HL-60 (cell line): ENCODE measurements around the gene GRIA3.

Source experiments
- DNase-seq, 2 experiments: peaks; one replicate each; pipeline ENCODE4 v3.0.0-alpha.2; 2010 to 2020; ENCODE audit warnings: low read depth in 1 of 2, low spot score in 1 of 2
- H3K27ac ChIP-seq: fragments of 250-450 bp; sonication (Bioruptor Pico); replicated peaks from 2 replicates; pipeline ENCODE4 v1.5.1; 2020; ENCODE audit warnings: mild to moderate bottlenecking, moderate library complexity
- H3K27me3 ChIP-seq: fragments of 250-450 bp; sonication (Bioruptor Pico); 2 replicates; pipeline ENCODE4 v1.5.1; 2021; ENCODE audit warnings: mild to moderate bottlenecking, moderate library complexity; ENCODE audit not compliant: insufficient read depth, poor library complexity, severe bottlenecking
- H3K4me3 ChIP-seq: replicated peaks from 2 replicates; pipeline ENCODE4 v1.5.1; 2011; ENCODE audit warnings: mild to moderate bottlenecking, control low read depth, low read length; ENCODE audit not compliant: insufficient read depth
- CTCF ChIP-seq: IDR thresholded peaks from one replicate; pipeline ENCODE4 v1.5.1; 2011; ENCODE audit warnings: low read length, control low read depth, inconsistent platforms; ENCODE audit not compliant: insufficient read depth
- GABPA ChIP-seq: IDR thresholded peaks from 2 replicates; pipeline ENCODE4 v1.6.1; 2012; ENCODE audit warnings: low read depth
- POLR2AphosphoS5 ChIP-seq: IDR thresholded peaks from 2 replicates; pipeline ENCODE4 v1.6.1; 2012; ENCODE audit warnings: low read depth
- REST ChIP-seq: IDR thresholded peaks from 2 replicates; pipeline ENCODE4 v1.6.1; 2012; ENCODE audit warnings: low read depth; ENCODE audit not compliant: insufficient replicate concordance
- SPI1 ChIP-seq: IDR thresholded peaks from 2 replicates; pipeline ENCODE4 v1.6.1; 2012; ENCODE audit warnings: low read depth, mild to moderate bottlenecking, borderline replicate concordance

Gene GRIA3

GRCh38 chrX:123476611-123477219 is 292.6 kb downstream of the GRIA3 start:
- Histone ChIP-seq H3K27ac (no peak overlapping the region), H3K4me3 (no peak overlapping the region), H3K27me3 (no peaks in the 10 kb centered on the region)
- no peak for DNase-seq
- TF ChIP-seq REST (no peak), CTCF (no peak), GABPA (no peak), SPI1 (no peak), POLR2AphosphoS5 (no peak)

- H3K4me3 ChIP-seq = no peak overlapping the region
- H3K27ac ChIP-seq = no peak overlapping the region
- DNase-seq = peak in 1 of 2 experiments; percentile 10
- TF ChIP-seq CTCF (no peak), REST (no peak), SPI1 (no peak), GABPA (no peak), POLR2AphosphoS5 (no peak)
- H3K27me3 ChIP-seq = no peaks in the 10 kb centered on the region
These were observed 293.6 kb downstream of the GRIA3 start for GRCh38 chrX:123477673-123478072.

DNA sequence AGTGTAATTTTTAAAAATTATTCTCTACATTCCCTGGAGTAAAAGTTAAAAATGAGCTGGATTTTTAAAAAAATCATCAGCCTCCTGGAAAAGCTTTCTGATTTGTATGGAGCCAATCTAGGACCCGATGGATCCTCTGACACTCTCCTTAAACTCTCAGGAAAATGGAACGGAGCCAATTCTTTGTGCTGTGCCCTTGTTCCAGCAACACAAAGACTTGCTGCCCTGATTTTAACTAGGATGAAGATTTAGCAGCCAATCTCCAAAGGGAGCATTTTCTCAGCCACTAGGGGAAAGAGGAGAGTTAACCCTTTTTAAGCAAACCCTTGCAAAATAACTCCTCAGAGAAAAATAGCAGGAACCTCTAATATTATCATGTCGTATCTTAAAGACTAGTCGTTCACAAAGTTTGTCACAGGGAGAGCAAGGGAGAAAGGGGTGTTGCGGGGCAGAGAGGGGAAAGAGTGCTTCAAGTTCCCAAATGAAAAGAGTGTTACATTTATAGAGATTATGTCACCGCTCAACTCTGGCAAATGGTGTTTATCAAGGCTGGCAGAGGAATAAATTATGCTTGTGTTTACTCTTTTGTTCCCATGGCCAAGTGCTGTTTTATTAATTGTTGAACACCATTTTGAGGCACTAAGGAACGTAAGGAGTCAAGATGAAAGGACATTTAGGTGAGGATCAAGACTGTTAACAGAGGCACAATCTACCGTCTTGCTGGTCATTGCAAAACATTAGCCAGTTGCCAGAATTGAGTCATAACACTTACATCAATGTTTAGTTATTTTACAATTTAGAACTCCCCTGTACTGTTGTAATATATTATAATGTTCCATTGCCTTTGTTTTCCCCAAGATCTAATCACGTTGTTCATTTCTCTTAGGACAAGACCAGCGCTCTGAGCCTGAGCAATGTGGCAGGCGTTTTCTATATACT is 298.1 kb downstream of the GRIA3 start:
- no peak overlapping the region for H3K4me3 ChIP-seq
- no peak for DNase-seq
- H3K27me3 ChIP-seq = no peaks in the 10 kb centered on the region
- TF ChIP-seq SPI1 (no peak), CTCF (no peak), GABPA (no peak), POLR2AphosphoS5 (no peak), REST (no peak)
- no peak overlapping the region for H3K27ac ChIP-seq
